IMR-90 (cell line): Measurements from ENCODE around the gene BEGAIN. TPM values are rescaled to one million over a fixed set of nuclear protein-coding genes. Genes with fewer than 3 reads are reported as not detected.

ENCODE experiments used
- ATAC-seq: fragments of 200-7000 bp; cut with Tn5 transposase; 2 replicates; pipeline ENCODE4 v1.9.1; 2020; ENCODE audit warnings: low read depth, mild to moderate bottlenecking, moderate library complexity
- BruUV-seq: library from RNA; stranded (reverse); fragments of 400-500 nt; replicated peaks from 2 replicates; lab custom pipeline; 2021; lab: Mats Ljungman, UMichigan
- CTCF ChIA-PET: fragments of 300-600 bp; formaldehyde crosslinking; extraction: SDS; loops from one replicate; lab custom pipeline; 2021; ENCODE audit warnings: antibody characterized with exemption; lab: Yijun Ruan, JAX
- POLR2A ChIA-PET: fragments of 300-600 bp; sonication (Branson Sonifier 250); formaldehyde crosslinking; loops from one replicate; lab custom pipeline; 2022; ENCODE audit warnings: antibody characterized with exemption; ENCODE audit not compliant: unreplicated experiment; lab: Charles Lee
- DNase-seq: peaks from one replicate; pipeline ENCODE4 v3.0.0; 2013
- H2AFZ ChIP-seq: replicated peaks from 2 replicates; pipeline ENCODE3; 2013; ENCODE audit warnings: low read length, mild to moderate bottlenecking; ENCODE audit not compliant: poor library complexity
- H2AK5ac ChIP-seq: 2 replicates; pipeline ENCODE4 v1.6.1; 2013; ENCODE audit warnings: low read depth, low read length, inconsistent platforms
- H2AK9ac ChIP-seq: replicated peaks from 2 replicates; pipeline ENCODE3; 2013; ENCODE audit warnings: mild to moderate bottlenecking, low read depth, low read length, moderate library complexity; ENCODE audit not compliant: poor library complexity
- H2BK120ac ChIP-seq: 2 replicates; pipeline ENCODE4 v1.6.1; 2013; ENCODE audit warnings: low read depth, low read length, inconsistent platforms
- H2BK15ac ChIP-seq: 3 replicates; pipeline ENCODE4 v1.6.1; 2013; ENCODE audit warnings: low read depth, low read length, inconsistent platforms
- H2BK20ac ChIP-seq: 2 replicates; pipeline ENCODE4 v1.6.1; 2013; ENCODE audit warnings: low read depth, mild to moderate bottlenecking, inconsistent platforms, low read length, moderate library complexity
- H2BK5ac ChIP-seq: 2 replicates; pipeline ENCODE4 v1.6.1; 2013; ENCODE audit warnings: mild to moderate bottlenecking, low read depth, low read length, inconsistent platforms; ENCODE audit not compliant: poor library complexity, severe bottlenecking
- H3K14ac ChIP-seq: replicated peaks from 2 replicates; pipeline ENCODE4 v1.6.1; 2013; ENCODE audit warnings: low read depth, low read length, inconsistent platforms
- H3K18ac ChIP-seq: 2 replicates; pipeline ENCODE4 v1.6.1; 2013; ENCODE audit warnings: low read depth, low read length, control low read depth
- H3K23ac ChIP-seq: 2 replicates; pipeline ENCODE4 v1.6.1; 2013; ENCODE audit warnings: low read depth, low read length, inconsistent platforms
- H3K27ac ChIP-seq: 2 replicates; pipeline ENCODE4 v1.5.1; 2013; ENCODE audit warnings: mild to moderate bottlenecking, control low read depth, low read length; ENCODE audit not compliant: insufficient read depth
- H3K27me3 ChIP-seq: 2 replicates; pipeline ENCODE4 v1.6.1; 2013; ENCODE audit warnings: low read length; ENCODE audit not compliant: control insufficient read depth, insufficient read depth
- H3K36me3 ChIP-seq: 2 replicates; pipeline ENCODE4 v1.6.1; 2013; ENCODE audit warnings: low read length, mixed read lengths; ENCODE audit not compliant: control insufficient read depth, insufficient read depth
- H3K4ac ChIP-seq: 2 replicates; pipeline ENCODE4 v1.6.1; 2013; ENCODE audit warnings: low read depth, low read length, inconsistent platforms
- H3K4me1 ChIP-seq: 2 replicates; pipeline ENCODE4 v1.6.1; 2013; ENCODE audit warnings: low read length, mixed read lengths; ENCODE audit not compliant: control insufficient read depth, insufficient read depth
- H3K4me2 ChIP-seq: 2 replicates; pipeline ENCODE4 v1.6.1; 2013; ENCODE audit warnings: low read depth, mild to moderate bottlenecking, control low read depth, low read length, moderate library complexity
- H3K4me3 ChIP-seq: 2 replicates; pipeline ENCODE4 v1.5.1; 2013; ENCODE audit warnings: low read depth, mild to moderate bottlenecking, control low read depth, low read length, moderate library complexity; ENCODE audit not compliant: insufficient read depth
- H3K56ac ChIP-seq: 2 replicates; pipeline ENCODE4 v1.6.1; 2013; ENCODE audit warnings: low read length, inconsistent platforms; ENCODE audit not compliant: insufficient read depth; ENCODE audit errors: extremely low read depth
- H3K79me1 ChIP-seq, 2 experiments: 2 replicates each; pipeline ENCODE4 v1.6.1; 2013; ENCODE audit warnings: low read length in 2 of 2, inconsistent platforms in 1 of 2, low read depth in 1 of 2
- H3K9ac ChIP-seq: 2 replicates; pipeline ENCODE4 v1.6.1; 2013; ENCODE audit warnings: low read depth, low read length, control low read depth
- H3K9me1 ChIP-seq: 2 replicates; pipeline ENCODE4 v1.6.1; 2013; ENCODE audit warnings: low read length, inconsistent platforms; ENCODE audit not compliant: insufficient read depth
- H3K9me3 ChIP-seq: 2 replicates; pipeline ENCODE4 v1.6.1; 2013; ENCODE audit warnings: low read length; ENCODE audit not compliant: control insufficient read depth, insufficient read depth
- H4K20me1 ChIP-seq: 2 replicates; pipeline ENCODE4 v1.6.1; 2013; ENCODE audit warnings: low read length, inconsistent platforms; ENCODE audit not compliant: insufficient read depth
- H4K5ac ChIP-seq: 2 replicates; pipeline ENCODE4 v1.6.1; 2013; ENCODE audit warnings: mild to moderate bottlenecking, low read depth, low read length, control low read depth
- H4K8ac ChIP-seq, 2 experiments: 2 replicates each; pipeline ENCODE4 v1.6.1; 2013; ENCODE audit warnings: low read depth in 2 of 2, low read length in 2 of 2, control low read depth in 1 of 2, inconsistent platforms in 1 of 2
- H4K91ac ChIP-seq: 2 replicates; pipeline ENCODE4 v1.6.1; 2013; ENCODE audit warnings: low read depth, low read length, inconsistent platforms; ENCODE audit not compliant: insufficient read depth
- CTCF ChIP-seq: conservative IDR thresholded peaks from 2 replicates; pipeline ENCODE4 v1.5.1; 2012; ENCODE audit warnings: mild to moderate bottlenecking, low read depth, low read length, improper control_type of control experiment
- ELK1 ChIP-seq: fragments of 150-350 bp; IDR thresholded peaks from 2 replicates; pipeline ENCODE4 v1.6.1; 2016; ENCODE audit warnings: low read depth, mild to moderate bottlenecking, low read length, moderate library complexity, borderline replicate concordance
- FOS ChIP-seq: fragments of 150-350 bp; IDR thresholded peaks from 2 replicates; pipeline ENCODE4 v1.6.1; 2016; ENCODE audit warnings: low read depth, low read length
- MAZ ChIP-seq: IDR thresholded peaks from 2 replicates; pipeline ENCODE4 v1.6.1; 2012; ENCODE audit warnings: low read depth, mild to moderate bottlenecking, low read length, improper control_type of control experiment, moderate library complexity, borderline replicate concordance
- NFE2L2 ChIP-seq: fragments of 150-350 bp; IDR thresholded peaks from 2 replicates; pipeline ENCODE4 v1.6.1; 2016; ENCODE audit warnings: low read depth, mild to moderate bottlenecking, low read length
- RCOR1 ChIP-seq: IDR thresholded peaks from 2 replicates; pipeline ENCODE4 v1.6.1; 2012; ENCODE audit warnings: mild to moderate bottlenecking, low read length, improper control_type of control experiment; ENCODE audit not compliant: insufficient replicate concordance
- RFX5 ChIP-seq: IDR thresholded peaks from 2 replicates; pipeline ENCODE4 v1.8.0; 2012; ENCODE audit warnings: low read depth, mild to moderate bottlenecking, low read length, moderate library complexity
- WGBS, 2 experiments: methylation state at CpG; one replicate each; pipeline versions ENCODE4 v1.1.5 to v1.1.7; 2013; ENCODE audit warnings: missing lambda C conversion rate in 2 of 2; ENCODE audit not compliant: insufficient read length in 1 of 2; ENCODE audit errors: extremely low coverage in 2 of 2; 5-methylcytosine and 5-hydroxymethylcytosine counted together
- dilution Hi-C: fragments of 300-500 bp; cut with HindIII; formaldehyde crosslinking; loops from one replicate; pipeline ENCODE4 v1.14.3; 2018; ENCODE audit warnings: low sequenced_read_pairs; ENCODE audit not compliant: unreplicated experiment
- in situ Hi-C: fragments of 300-500 bp; cut with MboI; formaldehyde crosslinking; loops from 3 replicates; pipeline ENCODE4 v1.14.3; 2019; ENCODE audit warnings: low sequenced_read_pairs, inconsistent platforms, mixed read lengths
- intact Hi-C: fragments of 100-400 bp; cut with micrococcal nuclease; formaldehyde crosslinking; loops from 2 replicates; pipeline ENCODE4 v1.10.0; 2022
- polyA plus RNA-seq, 3 experiments: library from polyadenylated mRNA; depleted of rRNA; stranded (reverse); fragments of >200 nt; gene quantifications; 2 replicates each; pipeline ENCODE4 v1.2.3, GENCODE V29; 2012; ENCODE audit warnings: low replicate concordance in 1 of 3
- total RNA-seq: library from RNA; depleted of rRNA; stranded (reverse); fragments of >200 nt; gene quantifications from 2 replicates; pipeline ENCODE4 v1.2.3, GENCODE V29; 2012

BEGAIN gene
- total and polyA plus RNA-seq, 2 of the 4 experiments (the other 2 are of a cell fraction) = 0.18 to 0.99 TPM

- H4K91ac ChIP-seq = no peak overlapping the region
- intact Hi-C loops (no loop called here), in situ Hi-C loops (no loop called here), dilution Hi-C loops (no loop called here)
- H2AK5ac ChIP-seq = no peak overlapping the region
- no peak overlapping the region for H2BK20ac ChIP-seq
- no peaks in the 10 kb centered on the region; the same call in 1 of the 2 replicates for H4K20me1 ChIP-seq
- CTCF ChIA-PET = no interaction called here
- H3K27ac ChIP-seq = no peak overlapping the region
- no peak overlapping the region for H4K8ac ChIP-seq
- H4K5ac ChIP-seq = no peak overlapping the region
- H3K4me2 ChIP-seq = no peak overlapping the region
- H2BK15ac ChIP-seq = no peak overlapping the region
- ATAC-seq = no peak
- 45% methylated on average over 2 of the region's 10 CpGs; no CpG with 5 or more reads in 1 of the 2 experiments for WGBS, 2 experiments
- H3K4me1 ChIP-seq = no peaks in the 10 kb centered on the region
- no peak overlapping the region for H2AFZ ChIP-seq
- no peaks in the 10 kb centered on the region for H3K9me1 ChIP-seq
- H2BK5ac ChIP-seq = no peak overlapping the region
- H2BK120ac ChIP-seq = no peak overlapping the region
- H3K23ac ChIP-seq = no peak overlapping the region
- H2AK9ac ChIP-seq = no peak overlapping the region
- no peak overlapping the region for H3K4me3 ChIP-seq
- H3K56ac ChIP-seq = no peak overlapping the region
- POLR2A ChIA-PET = no interaction called here
- no peak overlapping the region for H3K9ac ChIP-seq
- no peak overlapping the region for H3K4ac ChIP-seq
- no peak for TF ChIP-seq ELK1
- no peak for TF ChIP-seq CTCF
- no peak for TF ChIP-seq FOS
- no peak for TF ChIP-seq NFE2L2
- TF ChIP-seq RFX5 = no peak
- no peak for TF ChIP-seq MAZ
- no peak for TF ChIP-seq RCOR1
- no peaks in the 10 kb centered on the region for H3K9me3 ChIP-seq
- H3K18ac ChIP-seq = no peak overlapping the region
- no peak for DNase-seq
- H3K14ac ChIP-seq = no peak overlapping the region
- peaks cover 46% of the 10 kb centered on the region for H3K27me3 ChIP-seq
- no peaks in the 10 kb centered on the region for H3K36me3 ChIP-seq
- H3K79me1 ChIP-seq = no peaks in the 10 kb centered on the region
- no TSS peak for BruUV-seq
These were observed 46.2 kb upstream of the BEGAIN start for GRCh38 chr14:100633406-100633805.
